Stimulated activated CD4-positive, alpha-beta T cell treated with anti-CD3 and anti-CD28 coated beads, TNF-alpha, amount 100 ng/mL, for 24 hours (primary cell): ENCODE measurements around the gene TCEA3.

Experiments used
- DNase-seq, 3 experiments: peaks; one replicate each; pipeline ENCODE4 v3.0.0-alpha.2; 2020; ENCODE audit warnings: low read depth in 3 of 3

TCEA3 gene

GRCh38 chr1:23331713-23332112 lies 92.8 kb downstream of the TCEA3 start:
- no peak for DNase-seq
